IMR-90 (cell line): ENCODE data around the gene HSPB9. TPM values are rescaled to one million over a fixed set of nuclear protein-coding genes. Genes with fewer than 3 reads are reported as not detected.

Experiments
- ATAC-seq: fragments of 200-7000 bp; cut with Tn5 transposase; 2 replicates; pipeline ENCODE4 v1.9.1; 2020; ENCODE audit warnings: low read depth, mild to moderate bottlenecking, moderate library complexity
- BruUV-seq: library from RNA; stranded (reverse); fragments of 400-500 nt; replicated peaks from 2 replicates; lab custom pipeline; 2021; lab: Mats Ljungman, UMichigan
- CTCF ChIA-PET: fragments of 300-600 bp; formaldehyde crosslinking; extraction: SDS; loops from one replicate; lab custom pipeline; 2021; ENCODE audit warnings: antibody characterized with exemption; lab: Yijun Ruan, JAX
- POLR2A ChIA-PET: fragments of 300-600 bp; sonication (Branson Sonifier 250); formaldehyde crosslinking; loops from one replicate; lab custom pipeline; 2022; ENCODE audit warnings: antibody characterized with exemption; ENCODE audit not compliant: unreplicated experiment; lab: Charles Lee
- DNase-seq: peaks from one replicate; pipeline ENCODE4 v3.0.0; 2013
- H2AFZ ChIP-seq: replicated peaks from 2 replicates; pipeline ENCODE3; 2013; ENCODE audit warnings: low read length, mild to moderate bottlenecking; ENCODE audit not compliant: poor library complexity
- H2AK5ac ChIP-seq: 2 replicates; pipeline ENCODE4 v1.6.1; 2013; ENCODE audit warnings: low read depth, low read length, inconsistent platforms
- H2AK9ac ChIP-seq: replicated peaks from 2 replicates; pipeline ENCODE3; 2013; ENCODE audit warnings: mild to moderate bottlenecking, low read depth, low read length, moderate library complexity; ENCODE audit not compliant: poor library complexity
- H2BK120ac ChIP-seq: 2 replicates; pipeline ENCODE4 v1.6.1; 2013; ENCODE audit warnings: low read depth, low read length, inconsistent platforms
- H2BK15ac ChIP-seq: 3 replicates; pipeline ENCODE4 v1.6.1; 2013; ENCODE audit warnings: low read depth, low read length, inconsistent platforms
- H2BK20ac ChIP-seq: 2 replicates; pipeline ENCODE4 v1.6.1; 2013; ENCODE audit warnings: low read depth, mild to moderate bottlenecking, inconsistent platforms, low read length, moderate library complexity
- H2BK5ac ChIP-seq: 2 replicates; pipeline ENCODE4 v1.6.1; 2013; ENCODE audit warnings: mild to moderate bottlenecking, low read depth, low read length, inconsistent platforms; ENCODE audit not compliant: poor library complexity, severe bottlenecking
- H3K14ac ChIP-seq: replicated peaks from 2 replicates; pipeline ENCODE4 v1.6.1; 2013; ENCODE audit warnings: low read depth, low read length, inconsistent platforms
- H3K18ac ChIP-seq: 2 replicates; pipeline ENCODE4 v1.6.1; 2013; ENCODE audit warnings: low read depth, low read length, control low read depth
- H3K23ac ChIP-seq: 2 replicates; pipeline ENCODE4 v1.6.1; 2013; ENCODE audit warnings: low read depth, low read length, inconsistent platforms
- H3K27ac ChIP-seq: 2 replicates; pipeline ENCODE4 v1.5.1; 2013; ENCODE audit warnings: mild to moderate bottlenecking, control low read depth, low read length; ENCODE audit not compliant: insufficient read depth
- H3K27me3 ChIP-seq: 2 replicates; pipeline ENCODE4 v1.6.1; 2013; ENCODE audit warnings: low read length; ENCODE audit not compliant: control insufficient read depth, insufficient read depth
- H3K36me3 ChIP-seq: 2 replicates; pipeline ENCODE4 v1.6.1; 2013; ENCODE audit warnings: low read length, mixed read lengths; ENCODE audit not compliant: control insufficient read depth, insufficient read depth
- H3K4ac ChIP-seq: 2 replicates; pipeline ENCODE4 v1.6.1; 2013; ENCODE audit warnings: low read depth, low read length, inconsistent platforms
- H3K4me1 ChIP-seq: 2 replicates; pipeline ENCODE4 v1.6.1; 2013; ENCODE audit warnings: low read length, mixed read lengths; ENCODE audit not compliant: control insufficient read depth, insufficient read depth
- H3K4me2 ChIP-seq: 2 replicates; pipeline ENCODE4 v1.6.1; 2013; ENCODE audit warnings: low read depth, mild to moderate bottlenecking, control low read depth, low read length, moderate library complexity
- H3K4me3 ChIP-seq: 2 replicates; pipeline ENCODE4 v1.5.1; 2013; ENCODE audit warnings: low read depth, mild to moderate bottlenecking, control low read depth, low read length, moderate library complexity; ENCODE audit not compliant: insufficient read depth
- H3K56ac ChIP-seq: 2 replicates; pipeline ENCODE4 v1.6.1; 2013; ENCODE audit warnings: low read length, inconsistent platforms; ENCODE audit not compliant: insufficient read depth; ENCODE audit errors: extremely low read depth
- H3K79me1 ChIP-seq, 2 experiments: 2 replicates each; pipeline ENCODE4 v1.6.1; 2013; ENCODE audit warnings: low read length in 2 of 2, inconsistent platforms in 1 of 2, low read depth in 1 of 2
- H3K9ac ChIP-seq: 2 replicates; pipeline ENCODE4 v1.6.1; 2013; ENCODE audit warnings: low read depth, low read length, control low read depth
- H3K9me1 ChIP-seq: 2 replicates; pipeline ENCODE4 v1.6.1; 2013; ENCODE audit warnings: low read length, inconsistent platforms; ENCODE audit not compliant: insufficient read depth
- H3K9me3 ChIP-seq: 2 replicates; pipeline ENCODE4 v1.6.1; 2013; ENCODE audit warnings: low read length; ENCODE audit not compliant: control insufficient read depth, insufficient read depth
- H4K20me1 ChIP-seq: 2 replicates; pipeline ENCODE4 v1.6.1; 2013; ENCODE audit warnings: low read length, inconsistent platforms; ENCODE audit not compliant: insufficient read depth
- H4K5ac ChIP-seq: 2 replicates; pipeline ENCODE4 v1.6.1; 2013; ENCODE audit warnings: mild to moderate bottlenecking, low read depth, low read length, control low read depth
- H4K8ac ChIP-seq, 2 experiments: 2 replicates each; pipeline ENCODE4 v1.6.1; 2013; ENCODE audit warnings: low read depth in 2 of 2, low read length in 2 of 2, control low read depth in 1 of 2, inconsistent platforms in 1 of 2
- H4K91ac ChIP-seq: 2 replicates; pipeline ENCODE4 v1.6.1; 2013; ENCODE audit warnings: low read depth, low read length, inconsistent platforms; ENCODE audit not compliant: insufficient read depth
- BHLHE40 ChIP-seq: fragments of 150-350 bp; IDR thresholded peaks from 2 replicates; pipeline ENCODE4 v1.6.1; 2016; ENCODE audit warnings: mild to moderate bottlenecking, low read depth, low read length
- CEBPB ChIP-seq: IDR thresholded peaks from 2 replicates; pipeline ENCODE4 v1.6.1; 2012; ENCODE audit warnings: low read depth, low read length, improper control_type of control experiment
- CHD1 ChIP-seq: IDR thresholded peaks from 2 replicates; pipeline ENCODE4 v1.6.1; 2012; ENCODE audit warnings: low read depth, low read length, improper control_type of control experiment
- FOS ChIP-seq: fragments of 150-350 bp; IDR thresholded peaks from 2 replicates; pipeline ENCODE4 v1.6.1; 2016; ENCODE audit warnings: low read depth, low read length
- MAFK ChIP-seq: IDR thresholded peaks from 2 replicates; pipeline ENCODE4 v1.6.1; 2012; ENCODE audit warnings: low read depth, low read length, improper control_type of control experiment
- MAZ ChIP-seq: IDR thresholded peaks from 2 replicates; pipeline ENCODE4 v1.6.1; 2012; ENCODE audit warnings: low read depth, mild to moderate bottlenecking, low read length, improper control_type of control experiment, moderate library complexity, borderline replicate concordance
- MXI1 ChIP-seq: IDR thresholded peaks from 2 replicates; pipeline ENCODE4 v1.6.1; 2012; ENCODE audit warnings: low read depth, mild to moderate bottlenecking, low read length, moderate library complexity, borderline replicate concordance
- NFE2L2 ChIP-seq: fragments of 150-350 bp; IDR thresholded peaks from 2 replicates; pipeline ENCODE4 v1.6.1; 2016; ENCODE audit warnings: low read depth, mild to moderate bottlenecking, low read length
- POLR2A ChIP-seq: IDR thresholded peaks from 2 replicates; pipeline ENCODE4 v1.6.1; 2012; ENCODE audit warnings: mild to moderate bottlenecking, low read depth, low read length
- RAD21 ChIP-seq: IDR thresholded peaks from 2 replicates; pipeline ENCODE4 v1.6.1; 2012; ENCODE audit warnings: low read length, improper control_type of control experiment
- RCOR1 ChIP-seq: IDR thresholded peaks from 2 replicates; pipeline ENCODE4 v1.6.1; 2012; ENCODE audit warnings: mild to moderate bottlenecking, low read length, improper control_type of control experiment; ENCODE audit not compliant: insufficient replicate concordance
- RFX5 ChIP-seq: IDR thresholded peaks from 2 replicates; pipeline ENCODE4 v1.8.0; 2012; ENCODE audit warnings: low read depth, mild to moderate bottlenecking, low read length, moderate library complexity
- SMC3 ChIP-seq: fragments of 150-350 bp; IDR thresholded peaks from 2 replicates; pipeline ENCODE4 v1.6.1; 2016; ENCODE audit warnings: low read depth, mild to moderate bottlenecking, antibody characterized with exemption, low read length, moderate library complexity
- WGBS, 2 experiments: methylation state at CpG; one replicate each; pipeline versions ENCODE4 v1.1.5 to v1.1.7; 2013; ENCODE audit warnings: missing lambda C conversion rate in 2 of 2; ENCODE audit not compliant: insufficient read length in 1 of 2; ENCODE audit errors: extremely low coverage in 2 of 2; 5-methylcytosine and 5-hydroxymethylcytosine counted together
- dilution Hi-C: fragments of 300-500 bp; cut with HindIII; formaldehyde crosslinking; loops from one replicate; pipeline ENCODE4 v1.14.3; 2018; ENCODE audit warnings: low sequenced_read_pairs; ENCODE audit not compliant: unreplicated experiment
- in situ Hi-C: fragments of 300-500 bp; cut with MboI; formaldehyde crosslinking; loops from 3 replicates; pipeline ENCODE4 v1.14.3; 2019; ENCODE audit warnings: low sequenced_read_pairs, inconsistent platforms, mixed read lengths
- intact Hi-C: fragments of 100-400 bp; cut with micrococcal nuclease; formaldehyde crosslinking; loops from 2 replicates; pipeline ENCODE4 v1.10.0; 2022
- polyA plus RNA-seq, 3 experiments: library from polyadenylated mRNA; depleted of rRNA; stranded (reverse); fragments of >200 nt; gene quantifications; 2 replicates each; pipeline ENCODE4 v1.2.3, GENCODE V29; 2012; ENCODE audit warnings: low replicate concordance in 1 of 3
- total RNA-seq: library from RNA; depleted of rRNA; stranded (reverse); fragments of >200 nt; gene quantifications from 2 replicates; pipeline ENCODE4 v1.2.3, GENCODE V29; 2012
- TF ChIP-seq, protein P1 (sequence below): fragments of 150-350 bp; IDR thresholded peaks from 2 replicates; pipeline ENCODE4 v1.6.1; 2017; ENCODE audit warnings: mild to moderate bottlenecking, antibody characterized with exemption, low read length, low read depth
- TF ChIP-seq, protein P2 (sequence below): fragments of 150-350 bp; IDR thresholded peaks from 2 replicates; pipeline ENCODE4 v1.6.1; 2016; ENCODE audit warnings: low read depth, mild to moderate bottlenecking, low read length, moderate library complexity, borderline replicate concordance
- TF ChIP-seq, protein P3 (sequence below): conservative IDR thresholded peaks from 2 replicates; pipeline ENCODE4 v1.5.1; 2012; ENCODE audit warnings: mild to moderate bottlenecking, low read depth, low read length, improper control_type of control experiment

HSPB9 gene
- total and polyA plus RNA-seq, 2 of the 4 experiments (the other 2 are of a cell fraction) = not detected

DNA sequence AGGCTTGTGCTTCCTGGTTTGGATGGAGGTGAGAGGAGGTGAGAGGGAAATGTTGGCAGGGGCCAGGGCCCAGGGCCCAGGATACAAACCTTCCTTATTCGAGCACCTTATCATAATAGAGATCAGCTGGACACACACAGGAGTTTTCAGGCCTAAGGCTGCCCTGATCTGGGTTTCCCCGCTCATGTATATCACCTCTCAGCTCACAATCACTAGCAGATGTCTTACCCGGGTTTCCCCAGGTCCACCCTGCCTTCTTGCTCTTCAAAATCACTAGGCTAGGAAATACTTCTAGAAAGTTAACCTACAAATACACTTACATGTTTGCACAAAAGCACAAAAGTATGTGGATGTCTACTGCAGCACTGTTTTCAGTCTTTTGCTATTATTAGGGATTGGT lies 4.2 kb downstream of the HSPB9 start:
- Histone ChIP-seq H3K27ac (no peak overlapping the region), H3K9me1 (peaks cover 19% of the 10 kb centered on the region), H2BK15ac (no peak overlapping the region), H2BK5ac (no peak overlapping the region), H3K9ac (no peak overlapping the region), H3K23ac (no peak overlapping the region), H3K56ac (no peak overlapping the region), H2BK120ac (no peak overlapping the region), H3K4me3 (no peak overlapping the region), H4K5ac (no peak overlapping the region), H2AK5ac (no peak overlapping the region), H2AFZ (no peak overlapping the region), H3K36me3 (peaks cover 57% of the 10 kb centered on the region), H3K79me1 (peaks cover 30 to 38% of the 10 kb centered on the region in 2 experiments), H2BK20ac (no peak overlapping the region), H3K4me1 (peaks cover 4% of the 10 kb centered on the region), H2AK9ac (no peak overlapping the region), H3K9me3 (no peaks in the 10 kb centered on the region), H3K4ac (no peak overlapping the region), H3K18ac (no peak overlapping the region), H4K91ac (no peak overlapping the region), H4K8ac (no peak overlapping the region), H3K27me3 (no peaks in the 10 kb centered on the region), H3K14ac (no peak overlapping the region), H3K4me2 (no peak overlapping the region), H4K20me1 (peaks cover 22% of the 10 kb centered on the region)
- TF ChIP-seq, protein P1, sequence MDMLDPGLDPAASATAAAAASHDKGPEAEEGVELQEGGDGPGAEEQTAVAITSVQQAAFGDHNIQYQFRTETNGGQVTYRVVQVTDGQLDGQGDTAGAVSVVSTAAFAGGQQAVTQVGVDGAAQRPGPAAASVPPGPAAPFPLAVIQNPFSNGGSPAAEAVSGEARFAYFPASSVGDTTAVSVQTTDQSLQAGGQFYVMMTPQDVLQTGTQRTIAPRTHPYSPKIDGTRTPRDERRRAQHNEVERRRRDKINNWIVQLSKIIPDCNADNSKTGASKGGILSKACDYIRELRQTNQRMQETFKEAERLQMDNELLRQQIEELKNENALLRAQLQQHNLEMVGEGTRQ = no peak
- TF ChIP-seq RCOR1 = no peak
- no peak for TF ChIP-seq MAZ
- TF ChIP-seq, protein P2, sequence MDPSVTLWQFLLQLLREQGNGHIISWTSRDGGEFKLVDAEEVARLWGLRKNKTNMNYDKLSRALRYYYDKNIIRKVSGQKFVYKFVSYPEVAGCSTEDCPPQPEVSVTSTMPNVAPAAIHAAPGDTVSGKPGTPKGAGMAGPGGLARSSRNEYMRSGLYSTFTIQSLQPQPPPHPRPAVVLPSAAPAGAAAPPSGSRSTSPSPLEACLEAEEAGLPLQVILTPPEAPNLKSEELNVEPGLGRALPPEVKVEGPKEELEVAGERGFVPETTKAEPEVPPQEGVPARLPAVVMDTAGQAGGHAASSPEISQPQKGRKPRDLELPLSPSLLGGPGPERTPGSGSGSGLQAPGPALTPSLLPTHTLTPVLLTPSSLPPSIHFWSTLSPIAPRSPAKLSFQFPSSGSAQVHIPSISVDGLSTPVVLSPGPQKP = no peak
- no peak for TF ChIP-seq SMC3
- no peak for TF ChIP-seq NFE2L2
- TF ChIP-seq BHLHE40 = no peak
- TF ChIP-seq POLR2A = no peak
- TF ChIP-seq RFX5 = no peak
- no peak for TF ChIP-seq FOS
- TF ChIP-seq, protein P3, sequence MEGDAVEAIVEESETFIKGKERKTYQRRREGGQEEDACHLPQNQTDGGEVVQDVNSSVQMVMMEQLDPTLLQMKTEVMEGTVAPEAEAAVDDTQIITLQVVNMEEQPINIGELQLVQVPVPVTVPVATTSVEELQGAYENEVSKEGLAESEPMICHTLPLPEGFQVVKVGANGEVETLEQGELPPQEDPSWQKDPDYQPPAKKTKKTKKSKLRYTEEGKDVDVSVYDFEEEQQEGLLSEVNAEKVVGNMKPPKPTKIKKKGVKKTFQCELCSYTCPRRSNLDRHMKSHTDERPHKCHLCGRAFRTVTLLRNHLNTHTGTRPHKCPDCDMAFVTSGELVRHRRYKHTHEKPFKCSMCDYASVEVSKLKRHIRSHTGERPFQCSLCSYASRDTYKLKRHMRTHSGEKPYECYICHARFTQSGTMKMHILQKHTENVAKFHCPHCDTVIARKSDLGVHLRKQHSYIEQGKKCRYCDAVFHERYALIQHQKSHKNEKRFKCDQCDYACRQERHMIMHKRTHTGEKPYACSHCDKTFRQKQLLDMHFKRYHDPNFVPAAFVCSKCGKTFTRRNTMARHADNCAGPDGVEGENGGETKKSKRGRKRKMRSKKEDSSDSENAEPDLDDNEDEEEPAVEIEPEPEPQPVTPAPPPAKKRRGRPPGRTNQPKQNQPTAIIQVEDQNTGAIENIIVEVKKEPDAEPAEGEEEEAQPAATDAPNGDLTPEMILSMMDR = no peak
- TF ChIP-seq MXI1 = no peak
- TF ChIP-seq CHD1 = no peak
- TF ChIP-seq RAD21 = no peak
- no peak for TF ChIP-seq MAFK
- TF ChIP-seq CEBPB = no peak
- ChIA-PET POLR2A (no interaction called here), CTCF (no interaction called here)
- intact Hi-C loops = no loop called here
- dilution Hi-C loops = no loop called here
- ATAC-seq (no peak), DNase-seq (no peak)
- WGBS, 2 experiments = 100% methylated on average over 1 of the region's 3 CpGs; no CpG with 5 or more reads in 1 of the 2 experiments
- no TSS peak for BruUV-seq
- in situ Hi-C loops = no loop called here
